Esophagus squamous epithelium (tissue), 5 donors: Measurements from ENCODE around the gene TKFC. TPM values are rescaled to one million over a fixed set of nuclear protein-coding genes. Genes with fewer than 3 reads are reported as not detected.

Experiments
- DNase-seq: peaks from one replicate; lab custom pipeline; 2025; lab: John Stamatoyannopoulos, UW
- H3K27ac ChIP-seq, 4 donors: fragments of 200-600 bp; sonication (generic); one replicate each; pipeline ENCODE4 v1.5.1; 2016 to 2019; ENCODE audit warnings: mild to moderate bottlenecking in 1 of 4
- H3K27me3 ChIP-seq, 4 donors: fragments of 200-600 bp; sonication (generic); 1 replicate in 3 of 4; 2 replicates in 1 of 4; pipeline versions ENCODE4 v1.5.1 to v1.6.0; 2017 to 2021; ENCODE audit warnings: antibody characterized with exemption in 1 of 4
- H3K36me3 ChIP-seq, 3 donors: fragments of 200-600 bp; sonication (generic); one replicate each; pipeline ENCODE4 v1.5.1; 2016 to 2019
- H3K4me1 ChIP-seq, 3 donors: fragments of 200-600 bp; sonication (generic); one replicate each; pipeline ENCODE4 v1.5.1; 2017 to 2019
- H3K4me3 ChIP-seq, 4 donors: fragments of 200-600 bp; sonication (generic); 1 replicate in 3 of 4; 2 replicates in 1 of 4; pipeline ENCODE4 v1.5.1; 2016 to 2019; ENCODE audit warnings: mild to moderate bottlenecking in 2 of 4, moderate library complexity in 1 of 4
- H3K9me3 ChIP-seq, 3 donors: fragments of 200-600 bp; sonication (generic); one replicate each; pipeline ENCODE4 v1.5.1; 2016 to 2019
- CTCF ChIP-seq, 6 experiments: fragments of 450-650 bp in 4 of 6; fragments of 200-600 bp in 2 of 6; sonication (generic) in 2 of 6; IDR thresholded peaks; one replicate each; pipeline ENCODE4 v1.5.1; 2016 to 2019; ENCODE audit warnings: antibody characterized with exemption in 6 of 6, mild to moderate bottlenecking in 4 of 6, moderate library complexity in 4 of 6
- POLR2A ChIP-seq, 4 donors: fragments of 450-650 bp; IDR thresholded peaks; one replicate each; pipeline ENCODE4 v1.6.1; 2017; ENCODE audit warnings: antibody characterized with exemption in 4 of 4, mild to moderate bottlenecking in 4 of 4, moderate library complexity in 3 of 4
- WGBS, 2 donors: methylation state at CpG; one replicate each; pipeline ENCODE4 v1.1.5; 2018; 5-methylcytosine and 5-hydroxymethylcytosine counted together
- intact Hi-C: fragments of 100-400 bp; cut with DNase I; formaldehyde crosslinking; loops from one replicate; pipeline ENCODE4 v1.15.0; 2022
- total RNA-seq, 4 donors: library from RNA; depleted of rRNA; stranded (reverse); fragments of >200 nt; gene quantifications; one replicate each; pipeline ENCODE4 v1.1.0, GENCODE V29; 2016
- donor health status: DM: yes; HTN: yes; CAD: no.

The TKFC gene
- total RNA-seq, 4 donors from 2014 or later, result 19.8 to 29.2 (median 26.4) TPM

GRCh38 chr11:61329871-61330270 lies 3.2 kb upstream of the TKFC start:
- Histone ChIP-seq H3K4me1 (peaks cover 18 to 84% (median 32%) of the 10 kb centered on the region in 3 donors), H3K27me3 (no peaks in the 10 kb centered on the region), H3K9me3 (no peaks in the 10 kb centered on the region), H3K36me3 (peaks cover 14 to 50% (median 14%) of the 10 kb centered on the region in 3 donors), H3K27ac (no peak overlapping the region), H3K4me3 (no peak overlapping the region)
- no peak for DNase-seq
- 94 to 95% methylated on average over 4 of the region's 4 CpGs for WGBS, 2 donors
- TF ChIP-seq POLR2A (IDR thresholded peaks at IDR 0.05) (no peak), CTCF (IDR thresholded peaks at IDR 0.05) (no peak)
- intact Hi-C loops, result no loop called here

- DNase-seq, result no peak
- Histone ChIP-seq H3K9me3 (no peaks in the 10 kb centered on the region), H3K27me3 (no peaks in the 10 kb centered on the region), H3K27ac (peak overlapping the region in 3 of 4 donors; percentile 28 to 97 (median 94)), H3K36me3 (peaks cover 4 to 33% (median 14%) of the 10 kb centered on the region in 3 donors), H3K4me1 (peaks cover 24 to 86% (median 26%) of the 10 kb centered on the region in 3 donors), H3K4me3 (peak overlapping the region; percentile 72 to 93 (median 84))
- 55 to 57% methylated on average over 6 of the region's 6 CpGs for WGBS, 2 donors
- intact Hi-C loops, result no loop called here
- TF ChIP-seq CTCF (IDR thresholded peaks at IDR 0.05) (no peak), POLR2A (IDR thresholded peaks at IDR 0.05) (no peak)
These were observed 1.4 kb upstream of the TKFC start for GRCh38 chr11:61331651-61332050.

- Histone ChIP-seq H3K27ac (peak overlapping the region; percentile 91 to 97 (median 94)), H3K9me3 (no peaks in the 10 kb centered on the region), H3K27me3 (no peaks in the 10 kb centered on the region), H3K4me1 (peaks cover 24 to 81% (median 25%) of the 10 kb centered on the region in 3 donors), H3K36me3 (peaks cover 0 to 26% (median 14%) of the 10 kb centered on the region in 3 donors), H3K4me3 (peak overlapping the region; percentile 72 to 93 (median 84))
- no peak for DNase-seq
- TF ChIP-seq CTCF (IDR thresholded peaks at IDR 0.05), result no peak
- no peak for TF ChIP-seq POLR2A (IDR thresholded peaks at IDR 0.05)
- intact Hi-C loops, result no loop called here
- WGBS, 2 donors, result 0% methylated on average over 7 to 19 of the region's 24 CpGs
These were observed 689 bp upstream of the TKFC start for GRCh38 chr11:61332281-61332796.

- 21 to 33% methylated on average over 16 to 19 of the region's 19 CpGs for WGBS, 2 donors
- intact Hi-C loops, result no loop called here
- Histone ChIP-seq H3K9me3 (no peaks in the 10 kb centered on the region), H3K27ac (peak overlapping the region; percentile 91 to 97 (median 94)), H3K27me3 (no peaks in the 10 kb centered on the region), H3K4me3 (peak overlapping the region; percentile 72 to 93 (median 84)), H3K36me3 (peaks cover 3 to 24% (median 8%) of the 10 kb centered on the region in 3 donors), H3K4me1 (peaks cover 24 to 69% (median 25%) of the 10 kb centered on the region in 3 donors)
- TF ChIP-seq CTCF (IDR thresholded peaks at IDR 0.05) (no peak), POLR2A (IDR thresholded peaks at IDR 0.05) (no peak)
- DNase-seq, result no peak
These were observed 764 bp downstream of the TKFC start for GRCh38 chr11:61333550-61334433.
